HepG2 (cell line): ENCODE results near the gene SMAD7. TPM values are rescaled to one million over a fixed set of nuclear protein-coding genes. Genes with fewer than 3 reads are reported as not detected.

Source experiments
- CSRNP2 ChIP-seq: sonication (generic); formaldehyde crosslinking; conservative IDR thresholded peaks from 2 replicates; pipeline ENCODE4 v1.8.0; 2022; ENCODE audit warnings: low read depth, missing genetic modification reagents
- GRHL1 ChIP-seq: sonication (generic); formaldehyde crosslinking; conservative IDR thresholded peaks from 2 replicates; pipeline ENCODE4 v1.8.0; 2022; ENCODE audit warnings: missing genetic modification reagents
- IKZF4 ChIP-seq: sonication (generic); formaldehyde crosslinking; IDR thresholded peaks from 2 replicates; pipeline ENCODE4 v1.5.1; 2020; ENCODE audit warnings: borderline replicate concordance, mild to moderate bottlenecking, low read depth, missing genetic modification reagents; ENCODE audit errors: not compliant biosample characterization
- KLF16 ChIP-seq, 2 experiments: sonication (generic) in 1 of 2; formaldehyde crosslinking in 1 of 2; IDR thresholded peaks; 2 replicates each; pipeline versions ENCODE4 v1.6.1 to v1.8.0; 2016 to 2023; ENCODE audit warnings: missing genetic modification reagents in 2 of 2, missing compliant biosample characterization in 1 of 2
- MEF2D ChIP-seq: sonication (generic); formaldehyde crosslinking; IDR thresholded peaks from 2 replicates; pipeline ENCODE4 v1.5.1; 2020; ENCODE audit warnings: mild to moderate bottlenecking, missing genetic modification reagents
- MNT ChIP-seq: fragments of 450-650 bp; IDR thresholded peaks from 2 replicates; pipeline ENCODE4 v1.6.1; 2016
- NFYC ChIP-seq: IDR thresholded peaks from 2 replicates; pipeline ENCODE4 v1.6.1; 2016; ENCODE audit warnings: missing genetic modification reagents, missing compliant biosample characterization
- PAWR ChIP-seq: sonication (generic); formaldehyde crosslinking; IDR thresholded peaks from 2 replicates; pipeline ENCODE4 v1.4.0; 2020; ENCODE audit warnings: missing genetic modification reagents, mild to moderate bottlenecking, borderline replicate concordance
- PLRG1 ChIP-seq: fragments of 450-650 bp; conservative IDR thresholded peaks from 2 replicates; pipeline ENCODE4 v1.6.1; 2016
- TFE3 ChIP-seq: IDR thresholded peaks from 2 replicates; pipeline ENCODE4 v1.6.1; 2016
- WIZ ChIP-seq: sonication (generic); formaldehyde crosslinking; IDR thresholded peaks from 2 replicates; pipeline ENCODE4 v1.5.1; 2020; ENCODE audit warnings: mild to moderate bottlenecking, missing genetic modification reagents
- XBP1 ChIP-seq: sonication (generic); formaldehyde crosslinking; IDR thresholded peaks from 2 replicates; pipeline ENCODE4 v1.5.0; 2020; ENCODE audit warnings: missing genetic modification reagents
- ZBTB46 ChIP-seq: sonication (generic); formaldehyde crosslinking; IDR thresholded peaks from 2 replicates; pipeline ENCODE4 v1.4.0; 2020; ENCODE audit warnings: mild to moderate bottlenecking, missing genetic modification reagents, borderline replicate concordance
- ZFP36L1 ChIP-seq: sonication (generic); formaldehyde crosslinking; IDR thresholded peaks from 2 replicates; pipeline ENCODE4 v1.8.0; 2022; ENCODE audit warnings: mild to moderate bottlenecking, missing genetic modification reagents, moderate library complexity
- ZNF101 ChIP-seq: sonication (generic); formaldehyde crosslinking; IDR thresholded peaks from 2 replicates; pipeline ENCODE4 v1.4.0; 2020; ENCODE audit warnings: mild to moderate bottlenecking, low read depth, missing genetic modification reagents, borderline replicate concordance
- ZNF12 ChIP-seq: sonication (generic); formaldehyde crosslinking; IDR thresholded peaks from 2 replicates; pipeline ENCODE4 v1.5.0; 2020; ENCODE audit warnings: missing genetic modification reagents
- ZNF24 ChIP-seq: fragments of 450-650 bp; IDR thresholded peaks from 2 replicates; pipeline ENCODE4 v1.6.1; 2017; ENCODE audit warnings: antibody characterized with exemption, mild to moderate bottlenecking
- ZNF337 ChIP-seq: sonication (generic); formaldehyde crosslinking; IDR thresholded peaks from 2 replicates; pipeline ENCODE4 v1.5.1; 2020; ENCODE audit warnings: missing genetic modification reagents, low read depth, mild to moderate bottlenecking, borderline replicate concordance
- ZNF367 ChIP-seq: sonication (generic); formaldehyde crosslinking; IDR thresholded peaks from 2 replicates; pipeline ENCODE4 v1.4.0; 2020; ENCODE audit warnings: missing genetic modification reagents, borderline replicate concordance
- ZNF713 ChIP-seq: sonication (generic); formaldehyde crosslinking; IDR thresholded peaks from 2 replicates; pipeline ENCODE4 v1.4.0; 2020; ENCODE audit warnings: mild to moderate bottlenecking, missing genetic modification reagents
- ZNF772 ChIP-seq: sonication (generic); formaldehyde crosslinking; IDR thresholded peaks from 2 replicates; pipeline ENCODE4 v1.5.0; 2020; ENCODE audit warnings: mild to moderate bottlenecking, missing genetic modification reagents
- polyA plus RNA-seq, 8 experiments: library from polyadenylated mRNA; depleted of rRNA in 3 of 8; stranded (reverse) in 7 of 8; unstranded in 1 of 8; fragments of >200 nt; fragmentation: Illumina TruSeq in 4 of 8; extraction: Trizol in 4 of 8; gene quantifications; 2 replicates each; pipeline versions ENCODE4 v1.2.1 to v1.2.3, GENCODE V29; 2011 to 2016; ENCODE audit warnings: low read depth in 4 of 8, missing spikeins in 1 of 8, mixed read lengths in 1 of 8; ENCODE audit not compliant: insufficient read depth in 1 of 8
- total RNA-seq, 5 experiments: library from RNA; depleted of rRNA; stranded (reverse); fragments of >200 nt; fragmentation: Illumina TruSeq; extraction: Trizol; gene quantifications; 2 replicates each; pipeline ENCODE4 v1.2.3, GENCODE V29; 2016; ENCODE audit warnings: low read depth in 1 of 5

Gene SMAD7
- total and polyA plus RNA-seq, 2 of the 13 experiments (the other 11 are each of a cell fraction or from before 2014, with no cell fraction given): 17.4 to 24.7 TPM

GRCh38 chr18:48893608-48894600 is 56.9 kb downstream of the SMAD7 start (continued):
- TF ChIP-seq KLF16 (CRISPR knock-in tag; IDR thresholded peaks at IDR 0.05) (peak in 1 of 2 experiments; percentile 41; a peak in 1 of 4 replicates), ZFP36L1 (CRISPR knock-in tag) (0 out of 2 replicates have a peak, but pooled peaks have one; percentile 38), MNT (no peak), PAWR (CRISPR knock-in tag) (no peak), IKZF4 (peak; percentile 40), PLRG1 (no peak), NFYC (CRISPR knock-in tag) (peak; percentile 50; the same call in 1 of the 2 replicates), ZBTB46 (CRISPR knock-in tag) (no peak), MEF2D (CRISPR knock-in tag) (no peak), CSRNP2 (no peak), ZNF24 (no peak), GRHL1 (CRISPR knock-in tag) (no peak), ZNF101 (CRISPR knock-in tag) (no peak), ZNF713 (CRISPR knock-in tag) (no peak), ZNF337 (CRISPR knock-in tag) (no peak), WIZ (no peak), ZNF367 (CRISPR knock-in tag) (no peak), ZNF12 (CRISPR knock-in tag) (no peak), ZNF772 (CRISPR knock-in tag) (no peak; the same call in none of the 2 replicates), TFE3 (CRISPR knock-in tag) (peak; percentile 74), XBP1 (CRISPR knock-in tag) (no peak)
